Renal pelvis (tissue), 4 donors: ENCODE data around the gene GPRC5C. TPM values are rescaled to one million over a fixed set of nuclear protein-coding genes. Genes with fewer than 3 reads are reported as not detected.
"Not testable (repeated sequence)": the region's sequence is repeated elsewhere in the genome, so short reads cannot be mapped to it uniquely, and the experiment has no call there.

ENCODE experiments used
- DNase-seq: peaks from one replicate; pipeline ENCODE4 v3.0.0-alpha.2; 2013
- polyA plus RNA-seq, 3 donors: library from polyadenylated mRNA; unstranded; fragments of 120-200 nt; gene quantifications; one replicate each; pipeline ENCODE4 v1.2.1, GENCODE V29; 2013; ENCODE audit not compliant: insufficient read length in 3 of 3

The GPRC5C gene
- polyA plus RNA-seq, 3 donors = 133 to 151 (median 134) TPM

- DNase-seq = no peak
Observed at GRCh38 chr17:74466111-74466827, 34.4 kb downstream of the GPRC5C start, which contains the start of gene CD300A. CD300A (plus strand) TSS chr17:74466634; CDS start chr17:74466704, 70 bp downstream.

GRCh38 chr17:74466828-74467184 is 34.9 kb downstream of the GPRC5C start:
- DNase-seq = no peak

GRCh38 chr17:74467221-74467951 is 35.5 kb downstream of the GPRC5C start:
- DNase-seq = no peak

GRCh38 chr17:74471341-74471740 is 39.5 kb downstream of the GPRC5C start:
- no peak for DNase-seq

DNA sequence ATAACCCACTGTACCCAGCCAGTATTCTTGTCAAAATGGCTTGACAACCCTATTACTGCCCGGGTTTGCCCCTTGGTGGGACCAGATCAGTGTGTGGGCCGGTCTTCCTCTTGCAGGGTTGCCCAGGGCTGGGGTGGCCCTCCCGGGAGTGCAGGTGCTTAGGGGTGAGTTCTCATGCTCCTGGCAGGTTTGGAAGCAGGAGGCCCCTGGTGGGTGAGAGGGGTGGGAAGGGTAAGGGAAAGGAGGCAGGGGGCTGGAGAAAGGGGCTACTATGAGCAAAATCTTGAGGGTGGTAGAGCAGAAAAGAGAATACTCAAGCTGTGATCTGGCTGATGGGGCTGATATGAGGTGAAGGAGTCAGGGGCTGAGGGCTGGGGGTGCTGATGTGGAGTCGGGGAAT is 41.0 kb downstream of the GPRC5C start:
- no peak for DNase-seq

DNA sequence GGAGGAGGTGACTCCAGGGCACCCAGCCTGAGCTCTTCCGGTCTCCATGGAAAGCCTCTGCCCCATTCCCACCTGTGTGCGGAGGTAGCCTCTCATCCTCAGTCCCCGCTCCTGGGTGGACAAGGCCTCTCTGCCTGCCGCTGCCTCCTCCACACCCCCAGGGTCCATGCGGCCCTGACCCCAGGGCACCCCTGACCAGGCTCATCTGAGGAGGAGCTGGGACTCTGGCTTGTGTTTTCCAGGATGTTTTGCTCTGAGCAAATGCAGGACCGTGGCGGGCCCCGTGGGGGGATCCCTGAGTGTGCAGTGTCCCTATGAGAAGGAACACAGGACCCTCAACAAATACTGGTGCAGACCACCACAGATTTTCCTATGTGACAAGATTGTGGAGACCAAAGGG is 41.4 kb downstream of the GPRC5C start:
- no peak for DNase-seq

GRCh38 chr17:74474043-74474792 is 42.3 kb downstream of the GPRC5C start:
- no peak for DNase-seq

GRCh38 chr17:74475189-74475588 is 43.3 kb downstream of the GPRC5C start:
- DNase-seq = no peak

DNA sequence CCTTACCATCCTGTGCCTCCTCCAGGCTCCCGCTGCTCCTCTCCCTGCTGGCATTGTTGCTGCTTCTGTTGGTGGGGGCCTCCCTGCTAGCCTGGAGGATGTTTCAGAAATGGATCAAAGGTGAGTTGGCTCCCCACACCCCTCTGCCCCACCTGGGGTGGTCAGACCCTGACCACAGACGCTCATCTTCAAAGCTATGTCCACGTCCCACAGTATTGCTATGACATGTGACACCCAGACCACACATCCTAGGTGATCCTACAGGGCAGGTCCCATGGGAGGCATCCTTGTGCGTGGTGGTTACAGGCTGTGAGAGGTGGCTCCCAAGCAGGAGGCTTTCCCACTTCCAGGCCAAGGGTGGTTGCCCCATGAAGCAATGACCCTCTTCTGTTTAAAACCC is 45.5 kb downstream of the GPRC5C start:
- no peak for DNase-seq

DNA sequence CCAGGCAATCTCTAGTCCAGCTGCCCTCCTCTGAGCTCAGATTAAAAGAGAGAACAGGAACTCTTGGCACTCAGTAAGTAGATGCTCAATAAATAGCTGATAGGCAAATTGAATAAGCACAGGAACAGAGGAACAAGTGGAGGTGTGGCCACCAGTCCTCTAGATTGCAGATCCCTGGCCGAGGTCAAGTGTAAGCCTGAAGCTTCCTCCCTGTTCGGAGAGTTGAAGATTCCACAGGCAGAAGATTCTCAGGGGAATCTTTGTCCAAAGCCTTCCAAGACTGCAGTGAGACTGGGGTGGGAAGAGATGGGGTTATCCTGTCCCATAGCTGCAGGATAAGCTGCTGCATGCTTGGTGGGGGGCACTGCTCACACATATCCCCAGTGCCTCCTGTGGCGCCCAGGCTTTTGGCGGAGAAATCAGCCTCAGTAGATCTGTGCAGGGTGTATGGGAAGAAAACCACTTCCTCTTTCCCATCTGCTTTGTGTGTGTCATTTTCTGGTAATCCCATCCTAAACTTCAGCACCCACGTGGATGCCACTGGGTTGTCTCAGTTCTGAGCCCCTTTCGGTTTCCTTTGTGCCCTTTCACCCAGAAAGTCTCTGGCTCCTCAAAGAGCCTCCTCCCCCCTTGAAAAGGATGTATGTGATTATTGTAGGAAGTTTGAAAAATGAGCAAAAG is 46.7 kb downstream of the GPRC5C start:
- no peak for DNase-seq

DNA sequence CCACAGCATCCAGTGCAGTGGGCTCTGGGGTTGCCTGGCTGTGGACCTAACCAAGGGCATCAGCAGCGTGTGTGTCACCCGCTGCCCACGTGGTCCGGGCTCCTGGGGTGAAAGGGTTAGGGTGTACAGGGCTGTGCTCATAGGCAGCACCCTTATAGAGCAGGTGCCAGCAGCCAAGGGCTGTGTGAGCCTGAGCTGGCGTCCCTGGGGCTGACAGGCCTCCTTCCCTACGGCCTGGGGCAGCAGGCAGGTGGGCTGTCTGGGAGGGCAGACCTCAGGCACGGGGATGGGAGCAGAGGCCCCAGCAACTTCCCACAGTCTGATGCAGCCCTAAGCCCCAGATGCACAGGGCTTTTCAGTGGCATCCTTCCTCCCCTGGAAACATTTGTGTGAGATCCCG is 48.4 kb downstream of the GPRC5C start:
- DNase-seq = no peak

GRCh38 chr17:74481621-74482020 is 49.7 kb downstream of the GPRC5C start:
- no peak for DNase-seq

- DNase-seq = no peak
Observed at GRCh38 chr17:74484066-74484465, 52.2 kb downstream of the GPRC5C start.

DNA sequence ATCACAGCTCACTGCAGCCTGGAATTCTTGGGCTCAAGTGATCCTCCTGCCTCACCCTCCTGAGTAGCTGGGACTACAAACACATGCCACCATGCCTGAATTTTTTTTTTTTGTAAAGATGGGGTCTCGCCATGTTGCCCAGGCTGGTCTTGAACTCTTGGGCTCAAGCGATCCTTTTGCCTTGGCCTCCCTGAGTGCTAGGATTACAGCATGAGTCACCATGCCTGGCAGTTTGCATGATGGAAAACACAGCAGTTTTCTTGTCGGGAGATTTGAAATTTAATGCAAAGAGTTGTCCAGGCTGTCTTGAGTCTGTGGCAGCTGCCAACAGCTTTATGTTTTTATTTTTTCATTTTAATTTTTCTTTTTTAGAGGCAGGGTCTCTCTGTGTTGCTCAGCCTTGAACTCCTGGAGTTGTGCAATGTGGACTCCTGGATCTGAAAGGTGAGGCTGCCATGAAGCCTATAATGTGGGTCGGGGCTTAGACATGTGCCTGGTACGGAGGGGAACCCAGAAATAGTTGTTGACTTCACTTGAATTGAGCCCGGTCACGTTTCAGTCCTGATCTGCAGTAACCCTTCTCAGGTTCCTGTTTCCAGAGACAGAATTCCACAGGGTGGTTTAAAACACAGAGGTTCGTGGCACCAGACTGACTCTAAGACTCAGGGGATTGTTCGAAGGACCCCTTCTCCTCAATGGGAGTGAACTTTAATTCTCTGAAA is 53.3 kb downstream of the GPRC5C start:
- no peak for DNase-seq

GRCh38 chr17:74485841-74486240 is 54.0 kb downstream of the GPRC5C start:
- DNase-seq = no peak

DNA sequence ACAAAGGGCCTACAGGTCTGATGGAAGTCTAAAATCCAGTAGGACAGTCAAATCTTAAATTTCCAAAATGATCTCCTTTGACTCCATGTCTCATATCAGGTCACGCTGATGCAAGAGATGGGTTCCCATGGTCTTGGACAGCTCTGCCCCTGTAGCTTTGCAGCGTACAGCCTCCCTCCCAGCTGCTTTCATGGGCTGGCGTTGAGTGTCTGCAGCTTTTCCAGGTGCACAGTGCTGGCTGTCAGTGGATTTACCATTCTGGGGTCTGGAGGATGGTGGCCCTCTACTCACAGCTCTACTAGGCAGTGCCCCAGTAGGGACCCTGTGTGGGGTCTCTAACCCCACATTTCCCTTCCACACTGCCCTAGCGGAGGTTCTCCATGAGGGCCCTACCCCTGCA is 56.4 kb downstream of the GPRC5C start:
- not testable (repeated sequence) for DNase-seq

DNA sequence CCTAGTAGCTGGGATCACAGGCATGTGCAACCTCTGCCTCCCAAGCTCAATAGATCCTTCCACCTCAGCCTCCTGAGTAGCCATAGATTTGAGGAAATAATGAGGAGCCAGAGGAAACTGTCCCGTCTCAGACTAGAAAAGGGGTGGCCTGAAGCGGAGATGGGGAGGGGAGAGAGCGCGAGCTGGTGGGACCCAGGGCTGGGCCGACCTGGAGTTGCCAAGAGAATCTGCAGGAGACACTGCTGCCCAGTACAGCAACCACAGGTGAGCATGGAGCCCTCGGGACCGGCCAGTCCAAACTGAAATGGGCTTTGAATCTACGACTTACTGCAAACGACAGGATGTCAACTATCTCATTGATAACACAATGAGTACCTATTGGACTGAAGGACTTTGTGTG is 58.8 kb downstream of the GPRC5C start:
- DNase-seq = no peak

- DNase-seq = no peak
Observed at GRCh38 chr17:74491626-74492025, 59.7 kb downstream of the GPRC5C start.

DNA sequence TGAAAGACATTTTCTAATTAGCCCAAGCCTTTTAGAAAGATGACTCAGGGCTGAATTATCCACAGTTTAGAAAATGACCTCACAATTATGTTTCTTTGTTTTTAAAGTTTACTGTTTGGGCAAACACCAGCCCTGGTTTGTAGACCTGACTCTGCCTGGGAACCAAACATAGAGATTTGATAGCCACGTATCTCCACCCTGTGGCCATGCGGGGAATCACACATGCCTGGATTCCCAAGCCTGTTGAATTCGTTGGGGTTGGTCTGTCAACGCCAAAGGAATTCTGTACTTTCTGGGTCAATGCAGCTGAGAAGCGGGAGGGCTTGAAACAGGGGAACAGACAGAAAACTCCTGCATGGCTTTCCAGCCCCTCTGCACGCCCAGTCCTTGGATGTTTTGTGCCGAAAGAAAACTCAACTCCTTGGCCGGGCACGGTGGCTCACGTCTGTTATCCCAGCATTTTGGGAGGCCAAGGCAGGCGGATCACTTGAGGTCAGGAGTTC is 61.5 kb downstream of the GPRC5C start:
- peak; percentile 79 for DNase-seq
